ENCODE results near the gene EGR1.

GRCh38 chr5:138467711-138468132 is 2.4 kb downstream of the EGR1 start:
- no peak for TF ChIP-seq CTCF (IDR thresholded peaks at IDR 0.05)
- TF ChIP-seq EP300 (IDR thresholded peaks at IDR 0.05) = no peak

All from suprapubic skin (tissue), 3 donors.